LHCN-M2 (cell line): Measurements from ENCODE around the gene GPC1. TPM values are rescaled to one million over a fixed set of nuclear protein-coding genes. Genes with fewer than 3 reads are reported as not detected.
"Not testable (repeated sequence)": the region's sequence is repeated elsewhere in the genome, so short reads cannot be mapped to it uniquely, and the experiment has no call there.

Source experiments
- DNase-seq: peaks from one replicate; pipeline ENCODE4 v3.0.0-alpha.2; 2012; ENCODE audit warnings: low read depth
- total RNA-seq: library from RNA; depleted of rRNA; stranded (reverse); fragments of >200 nt; gene quantifications from 2 replicates; pipeline ENCODE4 v1.2.3, GENCODE V29; 2014

Gene GPC1
- total RNA-seq, 1 experiment from 2014 or later, result 118 TPM

DNA sequence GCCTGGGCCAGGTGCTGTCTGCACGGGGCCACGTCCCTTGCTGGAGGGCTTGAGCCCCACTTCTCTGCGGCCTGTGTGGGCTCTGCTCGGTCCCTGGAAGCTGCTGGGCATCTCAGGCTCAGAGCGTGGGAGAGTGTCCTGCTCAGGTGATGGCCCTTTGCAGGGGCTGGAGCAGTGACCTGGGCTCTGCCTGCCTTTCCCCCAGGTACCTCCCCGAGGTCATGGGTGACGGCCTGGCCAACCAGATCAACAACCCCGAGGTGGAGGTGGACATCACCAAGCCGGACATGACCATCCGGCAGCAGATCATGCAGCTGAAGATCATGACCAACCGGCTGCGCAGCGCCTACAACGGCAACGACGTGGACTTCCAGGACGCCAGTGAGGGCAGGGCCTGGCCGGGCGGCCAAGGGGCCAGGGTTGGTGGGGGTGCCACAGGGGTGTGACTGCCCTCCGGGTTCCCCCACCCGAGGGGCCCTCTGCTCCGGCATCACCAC is 29.9 kb downstream of the GPC1 start:
- no peak for DNase-seq

DNA sequence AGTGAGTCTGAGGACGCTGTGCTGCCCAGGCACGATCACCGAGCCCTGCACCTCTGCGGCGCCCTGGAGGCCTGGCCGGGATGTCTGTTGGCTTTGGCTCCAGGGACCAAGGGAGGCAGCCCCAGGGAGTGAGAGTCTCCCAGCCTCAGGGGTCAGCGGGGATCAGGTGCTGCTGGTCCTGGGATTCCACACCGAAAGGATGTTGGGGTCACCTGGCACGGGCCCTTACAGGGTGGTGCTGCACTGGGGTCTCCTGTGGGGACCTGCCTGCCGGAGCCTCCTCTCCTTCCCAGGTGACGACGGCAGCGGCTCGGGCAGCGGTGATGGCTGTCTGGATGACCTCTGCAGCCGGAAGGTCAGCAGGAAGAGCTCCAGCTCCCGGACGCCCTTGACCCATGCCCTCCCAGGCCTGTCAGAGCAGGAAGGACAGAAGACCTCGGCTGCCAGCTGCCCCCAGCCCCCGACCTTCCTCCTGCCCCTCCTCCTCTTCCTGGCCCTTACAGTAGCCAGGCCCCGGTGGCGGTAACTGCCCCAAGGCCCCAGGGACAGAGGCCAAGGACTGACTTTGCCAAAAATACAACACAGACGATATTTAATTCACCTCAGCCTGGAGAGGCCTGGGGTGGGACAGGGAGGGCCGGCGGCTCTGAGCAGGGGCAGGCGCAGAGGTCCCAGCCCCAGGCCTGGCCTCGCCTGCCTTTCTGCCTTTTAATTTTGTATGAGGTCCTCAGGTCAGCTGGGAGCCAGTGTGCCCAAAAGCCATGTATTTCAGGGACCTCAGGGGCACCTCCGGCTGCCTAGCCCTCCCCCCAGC is 30.5 kb downstream of the GPC1 start:
- no peak for DNase-seq

GRCh38 chr2:240466579-240467148 is 31.2 kb downstream of the GPC1 start:
- no peak for DNase-seq

DNA sequence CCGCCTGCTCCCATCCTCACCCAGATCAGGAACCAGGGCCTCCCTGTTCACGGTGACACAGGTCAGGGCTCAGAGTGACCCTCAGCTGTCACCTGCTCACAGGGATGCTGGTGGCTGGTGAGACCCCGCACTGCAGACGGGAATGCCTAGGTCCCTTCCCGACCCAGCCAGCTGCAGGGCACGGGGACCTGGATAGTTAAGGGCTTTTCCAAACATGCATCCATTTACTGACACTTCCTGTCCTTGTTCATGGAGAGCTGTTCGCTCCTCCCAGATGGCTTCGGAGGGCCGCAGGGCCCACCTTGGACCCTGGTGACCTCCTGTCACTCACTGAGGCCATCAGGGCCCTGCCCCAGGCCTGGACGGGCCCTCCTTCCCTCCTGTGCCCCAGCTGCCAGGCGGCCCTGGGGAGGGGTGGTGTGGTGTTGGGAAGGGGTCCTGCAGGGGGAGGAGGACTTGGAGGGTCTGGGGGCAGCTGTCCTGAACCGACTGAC is 31.7 kb downstream of the GPC1 start:
- no peak for DNase-seq

DNA sequence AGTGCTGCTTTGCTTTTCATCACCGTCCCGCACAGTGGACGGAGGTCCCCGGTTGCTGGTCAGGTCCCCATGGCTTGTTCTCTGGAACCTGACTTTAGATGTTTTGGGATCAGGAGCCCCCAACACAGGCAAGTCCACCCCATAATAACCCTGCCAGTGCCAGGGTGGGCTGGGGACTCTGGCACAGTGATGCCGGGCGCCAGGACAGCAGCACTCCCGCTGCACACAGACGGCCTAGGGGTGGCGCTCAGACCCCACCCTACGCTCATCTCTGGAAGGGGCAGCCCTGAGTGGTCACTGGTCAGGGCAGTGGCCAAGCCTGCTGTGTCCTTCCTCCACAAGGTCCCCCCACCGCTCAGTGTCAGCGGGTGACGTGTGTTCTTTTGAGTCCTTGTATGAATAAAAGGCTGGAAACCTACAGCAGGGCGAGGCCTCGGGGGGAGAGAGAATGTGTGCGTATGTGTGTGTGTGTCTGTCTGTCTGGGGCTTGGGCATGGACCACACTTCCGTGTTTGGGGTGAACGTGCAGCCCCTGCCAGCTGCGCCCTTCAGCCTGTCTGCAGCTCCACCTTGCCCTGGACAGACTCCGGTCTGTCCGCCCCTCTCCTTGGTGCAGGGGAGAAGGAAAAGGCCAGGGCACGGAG is 32.3 kb downstream of the GPC1 start:
- DNase-seq, result no peak

- no peak for DNase-seq
These were observed 33.1 kb downstream of the GPC1 start for GRCh38 chr2:240468303-240469238.

DNA sequence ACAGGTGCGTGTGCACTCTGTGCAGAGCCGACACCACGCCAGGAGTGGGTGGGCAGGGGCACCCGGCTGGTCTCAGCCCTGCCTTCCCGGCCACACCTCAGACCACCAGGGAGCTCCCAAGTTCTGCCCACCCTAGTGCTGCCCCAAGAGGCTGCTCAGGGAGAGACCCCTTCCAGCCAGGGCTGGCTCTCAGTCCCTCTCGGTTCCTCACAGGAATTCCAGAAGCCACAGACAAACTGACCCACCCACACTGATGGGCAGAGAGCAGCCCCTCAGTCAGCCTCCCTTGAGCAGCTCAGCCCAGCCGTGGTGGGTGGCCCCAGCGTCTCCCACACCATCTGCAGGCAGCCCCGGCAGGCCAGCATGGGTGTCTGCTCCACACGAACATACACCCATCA is 33.8 kb downstream of the GPC1 start:
- no peak for DNase-seq

GRCh38 chr2:240469740-240470139 is 34.3 kb downstream of the GPC1 start:
- DNase-seq, result no peak

GRCh38 chr2:240472078-240472790 is 36.8 kb downstream of the GPC1 start:
- peak; percentile 19 for DNase-seq

DNA sequence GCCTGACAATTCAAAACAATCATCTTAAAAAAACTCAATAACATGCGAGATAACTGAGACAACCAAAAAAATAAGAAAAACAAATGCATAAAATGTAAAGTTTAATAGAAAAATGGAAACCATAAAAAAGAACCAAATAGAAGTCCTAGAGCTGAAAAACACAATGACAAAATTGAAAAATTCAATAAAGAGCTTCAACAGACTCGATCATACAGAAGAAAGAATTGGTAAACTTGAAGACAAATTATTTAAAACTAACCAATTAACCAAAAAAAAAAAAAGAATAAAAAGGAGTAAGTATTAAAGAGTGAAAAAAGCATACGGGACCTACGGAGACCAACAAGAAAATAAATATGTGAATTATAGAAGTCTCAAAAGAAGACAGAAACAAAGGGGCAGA is 37.7 kb downstream of the GPC1 start:
- no peak for DNase-seq

DNA sequence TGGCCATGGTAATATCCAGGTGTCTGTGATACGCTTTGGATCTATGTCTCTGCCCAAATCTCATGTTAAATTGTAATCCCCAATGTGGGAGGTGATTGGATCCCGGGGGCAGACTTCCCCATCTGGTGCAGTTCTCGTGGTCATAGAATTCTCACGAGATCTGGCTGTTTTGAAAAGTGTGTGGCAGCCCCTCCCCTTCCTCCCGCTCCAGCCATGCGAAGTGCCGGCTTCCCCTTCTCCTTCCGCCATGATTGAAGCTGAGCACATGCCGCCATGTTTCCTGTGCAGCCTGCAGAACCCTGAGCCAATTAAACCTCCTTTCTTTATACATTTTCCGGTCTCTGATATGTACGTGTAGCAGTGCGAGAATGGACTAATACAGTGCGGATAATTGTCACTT is 42.5 kb downstream of the GPC1 start:
- DNase-seq, result no peak

- no peak for DNase-seq
These were observed 43.1 kb downstream of the GPC1 start for GRCh38 chr2:240478346-240479110.

- no peak for DNase-seq
These were observed 43.6 kb downstream of the GPC1 start for GRCh38 chr2:240479111-240479501.

- DNase-seq, result no peak
These were observed 45.6 kb downstream of the GPC1 start for GRCh38 chr2:240480834-240481623.

DNA sequence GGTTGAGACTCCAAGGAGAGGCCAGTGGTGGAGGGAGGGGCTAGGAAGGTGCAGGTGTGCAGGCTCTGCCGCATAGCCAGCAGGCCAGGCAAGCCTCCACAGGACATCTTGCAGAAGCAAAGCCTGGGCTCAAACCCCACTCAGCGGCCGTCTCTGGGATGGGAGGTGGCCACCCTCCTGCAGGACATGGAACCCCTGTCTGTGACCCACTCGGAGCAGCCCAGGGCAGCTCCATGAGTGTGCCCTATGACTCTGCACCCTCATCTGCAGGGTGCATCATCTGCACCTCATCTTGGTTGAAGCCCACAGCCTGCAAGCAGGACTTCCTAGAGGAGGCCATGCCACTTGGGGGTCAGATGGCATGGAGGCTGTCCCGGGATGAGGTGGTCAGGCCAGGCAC is 46.3 kb downstream of the GPC1 start:
- no peak for DNase-seq

DNA sequence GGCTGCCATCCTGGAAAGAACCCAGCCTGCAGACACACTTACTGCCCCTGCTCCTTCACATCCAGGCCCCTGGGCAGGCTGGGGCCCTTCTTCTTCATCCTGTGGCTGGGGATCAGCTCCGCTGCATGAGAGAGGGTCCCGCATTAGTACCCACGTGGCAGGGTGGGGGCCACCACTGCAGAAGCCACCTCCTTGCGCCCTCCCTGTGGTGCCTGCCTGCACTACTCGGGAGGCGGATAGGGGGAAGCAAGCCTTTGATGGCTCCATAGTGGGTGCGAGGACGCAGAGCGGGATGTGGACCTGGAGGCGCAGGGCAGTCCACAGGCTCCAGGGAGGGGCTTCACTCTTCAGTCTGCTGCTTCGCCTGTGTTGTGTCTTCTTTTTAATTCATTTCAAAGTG is 46.7 kb downstream of the GPC1 start:
- no peak for DNase-seq

DNA sequence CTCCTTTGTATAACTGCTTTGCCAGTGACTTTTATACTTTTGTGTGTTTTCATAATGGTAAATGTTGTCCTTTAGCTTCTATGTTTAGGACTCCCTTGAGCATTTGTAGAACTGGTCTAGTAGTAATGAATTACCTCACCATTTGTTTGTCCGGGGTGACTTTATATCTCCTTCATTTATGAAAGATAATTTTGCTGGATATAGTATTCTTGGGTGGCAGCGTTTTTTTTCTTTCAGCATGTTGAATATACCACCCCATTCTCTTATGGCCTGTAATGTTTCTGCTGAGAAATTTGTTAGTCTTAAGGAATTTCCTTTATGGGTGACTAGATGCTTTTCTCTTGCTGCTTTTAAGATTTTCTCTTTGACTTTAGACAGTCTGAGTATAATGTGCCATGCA is 56.0 kb downstream of the GPC1 start:
- DNase-seq, result no peak

DNA sequence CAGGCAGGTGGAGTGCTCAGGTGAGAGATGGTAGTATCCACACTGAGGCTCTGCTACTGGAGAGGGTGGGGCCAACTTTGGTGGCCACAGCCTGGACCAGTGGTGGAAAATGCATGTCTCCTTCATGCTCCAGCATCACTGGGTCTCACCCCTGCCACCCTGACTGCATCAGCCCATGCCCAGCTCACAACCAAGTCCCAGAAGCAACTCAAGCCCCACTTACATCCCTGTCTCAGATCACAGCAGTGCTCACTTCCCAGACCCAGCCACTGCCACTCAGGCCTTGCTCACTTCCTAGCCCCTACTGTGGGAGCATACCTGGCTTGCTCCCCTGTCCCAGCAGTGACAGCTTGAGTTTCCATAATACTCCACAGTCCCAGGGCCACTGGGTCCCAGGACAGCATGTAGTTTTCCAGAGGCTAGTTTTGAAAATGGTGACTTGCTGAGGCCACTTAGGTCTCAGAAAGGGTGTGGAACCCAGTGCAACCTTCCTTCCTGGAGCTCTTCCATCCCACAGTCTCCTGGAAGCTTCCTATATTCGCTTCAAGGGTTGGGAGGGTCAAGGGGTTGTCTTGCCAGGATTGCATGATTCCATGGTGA is 58.8 kb downstream of the GPC1 start:
- DNase-seq, result no peak

GRCh38 chr2:240494942-240495341 is 59.5 kb downstream of the GPC1 start:
- DNase-seq, result not testable (repeated sequence)
